Naive thymus-derived CD8-positive, alpha-beta T cell (primary cell): Measurements from ENCODE around the gene LPP. TPM values are rescaled to one million over a fixed set of nuclear protein-coding genes. Genes with fewer than 3 reads are reported as not detected.

Experiments used
- ATAC-seq, 2 donors: fragments of 150-1000 bp; cut with Tn5 transposase in 1 of 2; sonication (Bioruptor Pico), chemical (Tn5 transposase) in 1 of 2; 1 replicate in 1 of 2; 2 replicates in 1 of 2; pipeline ENCODE4 v1.10.0; 2021; ENCODE audit warnings: mild to moderate bottlenecking in 2 of 2, moderate library complexity in 2 of 2
- POLR2A ChIA-PET: fragments of 350-600 bp; sonication (Branson Sonifier 250); formaldehyde crosslinking; loops from one replicate; lab custom pipeline; 2021; ENCODE audit warnings: antibody characterized with exemption; lab: Charles Lee
- DNase-seq, 10 donors: peaks; one replicate each; pipeline versions ENCODE4 v3.0.0 to v3.0.0-alpha.2; 2020 to 2022
- H3K27ac Mint-ChIP-seq, 10 donors: one replicate each; pipeline ENCODE4 v1.8.0; 2020 to 2022; ENCODE audit warnings: mild to moderate bottlenecking in 10 of 10, mixed read lengths in 10 of 10, moderate library complexity in 4 of 10, inconsistent platforms in 1 of 10
- H3K27me3 Mint-ChIP-seq, 5 donors: one replicate each; pipeline ENCODE4 v1.8.0; 2021 to 2022; ENCODE audit warnings: mixed read lengths in 5 of 5
- H3K36me3 Mint-ChIP-seq, 3 donors: one replicate each; pipeline ENCODE4 v1.8.0; 2020 to 2022; ENCODE audit warnings: mixed read lengths in 3 of 3, mild to moderate bottlenecking in 2 of 3, inconsistent platforms in 1 of 3
- H3K4me1 Mint-ChIP-seq, 4 donors: one replicate each; pipeline ENCODE4 v1.8.0; 2021 to 2022; ENCODE audit warnings: mixed read lengths in 4 of 4
- H3K4me3 Mint-ChIP-seq, 10 donors: one replicate each; pipeline ENCODE4 v1.8.0; 2020 to 2022; ENCODE audit warnings: mild to moderate bottlenecking in 10 of 10, mixed read lengths in 10 of 10, moderate library complexity in 6 of 10, inconsistent platforms in 1 of 10
- H3K9me3 Mint-ChIP-seq, 9 donors: one replicate each; pipeline ENCODE4 v1.8.0; 2020 to 2022; ENCODE audit warnings: mixed read lengths in 9 of 9, mild to moderate bottlenecking in 3 of 9, inconsistent platforms in 1 of 9, moderate library complexity in 1 of 9
- polyA plus RNA-seq, 3 donors: library from polyadenylated mRNA; unstranded; fragments of 300-500 nt; fragmentation: Illumina TruSeq; gene quantifications; one replicate each; pipeline ENCODE4 v1.2.3, GENCODE V29; 2021
- total RNA-seq, 8 experiments: library from RNA in 2 of 8; stranded (reverse) in 2 of 8; gene quantifications; one replicate each; pipeline ENCODE4 v1.2.3 and lab custom pipeline; 2021 to 2026

The LPP gene
- total and polyA plus RNA-seq, 5 experiments from 2014 or later, result 4.9 to 12.5 (median 7.7) TPM

- H3K27me3 Mint-ChIP-seq, result no peaks in the 10 kb centered on the region
- H3K27ac Mint-ChIP-seq, result no peak overlapping the region
- peaks cover 0 to 15% (median 12%) of the 10 kb centered on the region in 3 donors for H3K36me3 Mint-ChIP-seq
- peaks cover 0 to 4% (median 0%) of the 10 kb centered on the region in 4 donors for H3K4me1 Mint-ChIP-seq
- DNase-seq (no peak), ATAC-seq (no peak)
- no peak overlapping the region for H3K4me3 Mint-ChIP-seq
- POLR2A ChIA-PET, result no interaction called here
- H3K9me3 Mint-ChIP-seq, result no peaks in the 10 kb centered on the region
Observed at GRCh38 chr3:188760408-188760807, 606.5 kb downstream of the LPP start.

GRCh38 chr3:188761439-188761838 lies 607.5 kb downstream of the LPP start:
- POLR2A ChIA-PET, result no interaction called here
- DNase-seq, result no peak
- Mint-ChIP-seq H3K4me3 (no peak overlapping the region), H3K36me3 (peaks cover 0 to 15% (median 12%) of the 10 kb centered on the region in 3 donors), H3K4me1 (peaks cover 0 to 1% (median 0%) of the 10 kb centered on the region in 4 donors), H3K27me3 (no peaks in the 10 kb centered on the region), H3K27ac (no peak overlapping the region), H3K9me3 (no peaks in the 10 kb centered on the region)
- no peak for ATAC-seq

- H3K9me3 Mint-ChIP-seq, result no peaks in the 10 kb centered on the region
- POLR2A ChIA-PET, result no interaction called here
- no peaks in the 10 kb centered on the region for H3K4me1 Mint-ChIP-seq
- peaks cover 0 to 15% (median 12%) of the 10 kb centered on the region in 3 donors for H3K36me3 Mint-ChIP-seq
- ATAC-seq, result no peak
- H3K27ac Mint-ChIP-seq, result no peak overlapping the region
- H3K4me3 Mint-ChIP-seq, result no peak overlapping the region
- DNase-seq, result no peak
- no peaks in the 10 kb centered on the region for H3K27me3 Mint-ChIP-seq
Observed at GRCh38 chr3:188761964-188762363, 608.0 kb downstream of the LPP start.

DNA sequence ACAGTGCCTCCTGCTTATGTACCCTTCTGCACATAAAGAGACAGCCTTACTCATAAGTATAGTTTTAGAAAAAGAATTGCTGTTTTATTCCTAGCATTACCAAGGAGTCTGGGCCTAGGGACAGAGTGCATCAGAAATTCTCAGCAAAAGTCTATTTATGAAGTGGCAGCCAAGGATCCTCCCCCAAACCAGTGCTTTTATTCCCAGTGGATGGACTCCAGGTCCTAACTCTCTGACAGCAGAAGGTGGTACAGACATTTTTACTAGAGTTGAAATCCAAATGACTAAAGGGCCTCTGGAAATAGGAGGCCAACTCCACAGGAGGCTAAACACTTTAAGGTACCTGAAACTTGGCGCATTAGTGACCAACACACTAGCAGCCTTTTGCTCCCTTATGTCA lies 610.7 kb downstream of the LPP start:
- H3K27me3 Mint-ChIP-seq, result no peaks in the 10 kb centered on the region
- no peak for ATAC-seq
- no peaks in the 10 kb centered on the region for H3K9me3 Mint-ChIP-seq
- H3K4me1 Mint-ChIP-seq, result peaks cover 0 to 1% (median 0%) of the 10 kb centered on the region in 4 donors
- H3K4me3 Mint-ChIP-seq, result no peak overlapping the region
- H3K27ac Mint-ChIP-seq, result no peak overlapping the region
- POLR2A ChIA-PET, result no interaction called here
- DNase-seq, result no peak
- peaks cover 0 to 15% (median 12%) of the 10 kb centered on the region in 3 donors for H3K36me3 Mint-ChIP-seq

DNA sequence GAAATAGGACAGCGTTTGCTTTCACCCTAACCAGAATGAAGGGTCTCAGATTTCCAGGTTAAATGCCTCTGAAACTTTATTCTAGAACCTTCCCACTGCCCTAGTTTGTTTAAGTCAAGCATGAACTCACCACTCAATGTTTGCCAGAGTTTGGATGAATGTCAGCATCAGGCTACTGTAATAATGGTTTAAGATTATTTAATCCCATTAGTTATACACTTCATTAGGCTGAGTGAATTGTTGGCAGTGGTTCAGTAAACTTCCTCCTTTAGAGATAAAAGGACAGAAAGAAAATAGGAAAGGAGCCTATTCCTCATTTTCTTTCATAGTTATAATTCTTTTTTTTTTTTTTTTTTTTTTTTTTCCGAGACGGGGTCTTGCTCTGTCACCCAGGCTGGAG lies 615.9 kb downstream of the LPP start:
- no peak for DNase-seq
- POLR2A ChIA-PET, result no interaction called here
- H3K36me3 Mint-ChIP-seq, result no peaks in the 10 kb centered on the region
- H3K27ac Mint-ChIP-seq, result no peak overlapping the region
- H3K4me3 Mint-ChIP-seq, result no peak overlapping the region
- H3K4me1 Mint-ChIP-seq, result peaks cover 0 to 4% (median 0%) of the 10 kb centered on the region in 4 donors
- H3K9me3 Mint-ChIP-seq, result no peaks in the 10 kb centered on the region
- ATAC-seq, result no peak
- no peaks in the 10 kb centered on the region for H3K27me3 Mint-ChIP-seq

- ATAC-seq (no peak), DNase-seq (no peak)
- no peaks in the 10 kb centered on the region for H3K36me3 Mint-ChIP-seq
- peaks cover 0 to 4% (median 0%) of the 10 kb centered on the region in 4 donors for H3K4me1 Mint-ChIP-seq
- H3K27ac Mint-ChIP-seq, result no peak overlapping the region
- H3K27me3 Mint-ChIP-seq, result no peaks in the 10 kb centered on the region
- POLR2A ChIA-PET, result no interaction called here
- no peak overlapping the region for H3K4me3 Mint-ChIP-seq
- H3K9me3 Mint-ChIP-seq, result no peaks in the 10 kb centered on the region
Observed at GRCh38 chr3:188772886-188773285, 618.9 kb downstream of the LPP start.

DNA sequence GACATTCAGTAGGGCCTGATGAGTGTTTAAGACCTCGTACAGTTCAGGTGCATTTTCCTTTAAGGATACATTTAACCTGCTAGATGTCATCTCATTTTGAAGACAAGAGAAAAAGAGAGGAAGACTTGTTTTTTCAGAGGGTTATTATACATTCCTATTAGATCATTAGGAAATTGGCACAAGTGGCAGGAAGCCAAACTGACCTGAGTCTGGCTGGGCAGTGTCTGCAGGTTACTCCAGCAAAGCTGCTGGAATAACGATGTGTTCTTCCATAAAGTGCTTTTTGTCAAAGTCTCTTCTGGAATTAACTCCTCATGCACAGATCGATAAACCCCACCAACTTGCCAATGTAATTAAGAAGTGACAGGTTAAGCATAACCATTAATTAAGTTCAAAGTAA lies 621.5 kb downstream of the LPP start:
- ATAC-seq (no peak), DNase-seq (no peak)
- H3K27ac Mint-ChIP-seq, result no peak overlapping the region
- peaks cover 0 to 3% (median 0%) of the 10 kb centered on the region in 4 donors for H3K4me1 Mint-ChIP-seq
- no peaks in the 10 kb centered on the region for H3K9me3 Mint-ChIP-seq
- H3K27me3 Mint-ChIP-seq, result no peaks in the 10 kb centered on the region
- POLR2A ChIA-PET, result no interaction called here
- H3K36me3 Mint-ChIP-seq, result peaks cover 0 to 3% (median 0%) of the 10 kb centered on the region in 3 donors
- H3K4me3 Mint-ChIP-seq, result no peak overlapping the region

- H3K27me3 Mint-ChIP-seq, result no peaks in the 10 kb centered on the region
- POLR2A ChIA-PET, result no interaction called here
Observed at GRCh38 chr3:188776447-188776846, 622.5 kb downstream of the LPP start.

GRCh38 chr3:188778091-188778852 lies 624.3 kb downstream of the LPP start:
- H3K4me3 Mint-ChIP-seq, result no peak overlapping the region
- POLR2A ChIA-PET, result no interaction called here
- ATAC-seq (no peak), DNase-seq (no peak)
- peaks cover 0 to 8% (median 1%) of the 10 kb centered on the region in 4 donors for H3K4me1 Mint-ChIP-seq
- peaks cover 0 to 2% (median 0%) of the 10 kb centered on the region in 9 donors for H3K9me3 Mint-ChIP-seq
- H3K27me3 Mint-ChIP-seq, result no peaks in the 10 kb centered on the region
- peaks cover 0 to 12% (median 0%) of the 10 kb centered on the region in 3 donors for H3K36me3 Mint-ChIP-seq
- no peak overlapping the region for H3K27ac Mint-ChIP-seq

More at GRCh38 chr3:188776447-188776846, 622.5 kb downstream of the LPP start:
- peaks cover 0 to 6% (median 1%) of the 10 kb centered on the region in 4 donors for H3K4me1 Mint-ChIP-seq
- peaks cover 0 to 2% (median 0%) of the 10 kb centered on the region in 9 donors for H3K9me3 Mint-ChIP-seq
- peaks cover 0 to 12% (median 0%) of the 10 kb centered on the region in 3 donors for H3K36me3 Mint-ChIP-seq
- DNase-seq (no peak), ATAC-seq (no peak)
- H3K27ac Mint-ChIP-seq, result no peak overlapping the region
- H3K4me3 Mint-ChIP-seq, result no peak overlapping the region

DNA sequence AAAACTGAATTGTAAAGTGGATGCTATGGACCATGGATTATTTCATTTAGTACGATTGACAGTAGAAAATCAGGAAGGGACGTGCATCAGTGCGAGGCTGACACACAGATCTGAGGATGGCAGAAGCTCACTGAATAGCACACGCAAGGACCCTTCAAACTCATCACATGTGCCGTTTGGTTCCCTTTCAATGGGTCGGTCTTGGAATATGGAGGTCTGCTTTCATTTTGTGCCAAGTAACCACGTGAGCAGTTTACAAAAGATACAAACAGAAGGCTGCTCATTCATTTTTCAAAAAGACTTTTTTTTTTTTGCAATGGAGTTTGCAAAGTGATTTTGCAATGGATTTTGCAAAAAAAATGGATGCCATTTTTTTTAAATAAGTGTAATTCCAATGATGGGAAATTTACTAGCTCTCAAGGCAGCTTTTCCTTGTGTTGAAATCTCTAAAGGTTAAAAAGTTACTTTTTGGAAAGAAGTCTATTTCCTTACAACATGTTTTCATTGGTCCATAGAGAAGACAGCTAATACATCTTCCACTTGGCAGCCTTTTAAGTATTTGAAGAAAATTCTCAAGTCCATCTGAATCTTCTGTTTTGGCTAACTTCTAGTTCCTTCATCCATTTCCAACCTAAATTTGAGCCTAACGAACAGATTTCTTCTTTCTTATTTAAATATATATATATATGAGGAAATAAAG lies 625.5 kb downstream of the LPP start:
- ATAC-seq (no peak), DNase-seq (no peak)
- Mint-ChIP-seq H3K4me3 (no peak overlapping the region), H3K4me1 (peaks cover 0 to 8% (median 2%) of the 10 kb centered on the region in 4 donors), H3K9me3 (peaks cover 0 to 2% (median 0%) of the 10 kb centered on the region in 9 donors), H3K27me3 (no peaks in the 10 kb centered on the region), H3K27ac (no peak overlapping the region), H3K36me3 (peaks cover 0 to 12% (median 0%) of the 10 kb centered on the region in 3 donors)
- POLR2A ChIA-PET, result interaction anchor here (1.2 kb wide), 1 partner anchor 94 kb away, joined by 3 read pairs; no protein-coding TSS in a partner anchor

DNA sequence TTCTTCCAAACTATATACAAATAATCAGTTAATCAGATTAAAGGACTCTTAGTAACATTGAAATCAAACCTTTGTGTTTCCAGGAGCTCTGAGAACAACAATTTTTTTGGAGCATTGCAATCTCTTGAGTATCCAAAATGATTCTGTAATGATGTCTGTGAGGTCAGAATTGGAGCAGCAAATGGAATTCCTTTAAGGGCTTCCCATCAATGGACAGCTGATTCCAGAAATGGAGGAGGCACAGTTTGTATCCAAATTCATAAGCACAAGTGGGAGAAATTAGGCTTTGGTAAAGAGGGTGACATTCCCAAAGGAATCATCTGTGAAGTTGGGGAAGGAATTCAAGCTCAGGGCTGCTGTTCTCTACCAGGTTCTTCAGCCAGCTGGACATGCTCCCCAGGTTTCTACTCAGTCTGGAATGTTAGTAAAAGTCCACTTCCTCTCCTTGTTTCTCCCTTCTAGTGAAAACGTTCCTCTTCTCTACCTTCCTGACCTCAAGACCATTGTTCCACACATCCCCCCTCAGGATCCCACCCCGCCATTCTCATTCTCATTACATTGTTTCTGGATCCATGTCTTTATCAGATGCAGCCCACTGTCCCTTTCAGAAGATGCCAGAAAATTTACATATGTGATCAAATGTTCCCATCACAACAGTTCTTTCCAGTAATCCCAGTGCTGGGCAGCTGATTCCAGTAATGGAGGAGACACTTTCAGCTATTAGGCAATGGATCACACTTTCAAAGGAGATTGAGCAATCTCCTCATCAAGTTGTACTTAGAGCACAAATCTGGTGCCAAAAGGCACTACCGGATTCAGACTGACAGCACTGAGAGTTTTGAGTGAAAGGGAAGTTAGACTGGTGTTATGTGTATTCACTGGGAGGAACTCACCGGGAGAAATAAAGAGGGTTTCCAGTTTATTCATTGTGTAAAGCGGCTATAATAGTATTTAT lies 626.5 kb downstream of the LPP start:
- no peaks in the 10 kb centered on the region for H3K27me3 Mint-ChIP-seq
- POLR2A ChIA-PET, result interaction anchor here (1.2 kb wide), 1 partner anchor 95 kb away, joined by 3 read pairs; no protein-coding TSS in a partner anchor
- H3K4me1 Mint-ChIP-seq, result peaks cover 0 to 8% (median 2%) of the 10 kb centered on the region in 4 donors
- H3K27ac Mint-ChIP-seq, result no peak overlapping the region
- H3K36me3 Mint-ChIP-seq, result peaks cover 0 to 12% (median 0%) of the 10 kb centered on the region in 3 donors
- no peak for DNase-seq
- peaks cover 0 to 2% (median 0%) of the 10 kb centered on the region in 9 donors for H3K9me3 Mint-ChIP-seq
- ATAC-seq, result no peak
- no peak overlapping the region for H3K4me3 Mint-ChIP-seq

DNA sequence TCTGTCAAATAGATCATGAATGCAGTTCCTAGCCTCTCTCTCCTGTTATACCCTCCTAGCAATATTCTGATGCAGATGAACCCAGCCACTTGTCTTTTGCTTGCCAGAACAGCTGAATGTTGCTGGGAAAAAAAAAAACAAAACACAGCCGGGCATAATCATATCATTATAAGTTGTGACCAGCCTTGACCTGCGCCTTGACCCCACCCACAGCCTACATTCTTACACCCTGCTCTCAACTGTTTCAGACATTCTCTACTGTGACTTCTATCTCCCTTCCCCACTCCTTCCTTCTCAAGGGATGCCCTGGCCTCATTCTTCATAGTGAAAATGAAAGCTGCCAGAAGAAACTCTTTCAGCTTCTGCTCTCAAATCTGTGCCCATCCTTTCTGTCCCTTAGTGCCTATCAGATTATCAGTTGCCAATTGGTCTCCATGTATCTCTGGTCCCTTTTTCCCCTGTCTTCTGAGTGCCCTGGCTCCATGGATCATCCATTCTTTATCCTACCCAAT lies 628.7 kb downstream of the LPP start:
- DNase-seq (no peak), ATAC-seq (no peak)
- Mint-ChIP-seq H3K27ac (peak overlapping the region in 1 of 10 donors; percentile 24), H3K9me3 (peaks cover 0 to 2% (median 0%) of the 10 kb centered on the region in 9 donors), H3K4me1 (peaks cover 0 to 8% (median 2%) of the 10 kb centered on the region in 4 donors), H3K36me3 (peaks cover 0 to 12% (median 0%) of the 10 kb centered on the region in 3 donors), H3K27me3 (no peaks in the 10 kb centered on the region), H3K4me3 (no peak overlapping the region)
- POLR2A ChIA-PET, result no interaction called here
